Stimulated activated CD8-positive, alpha-beta memory T cell treated with anti-CD3 and anti-CD28 coated beads, Interleukin-12 subunit alpha, Interleukin-12 subunit beta, amount 100 ng/mL, for 24 hours (primary cell): Measurements from ENCODE around the gene ACOT7.

ENCODE experiments used
- DNase-seq: peaks from one replicate; pipeline ENCODE4 v3.0.0-alpha.2; 2020; ENCODE audit errors: extremely low read depth

Gene ACOT7

GRCh38 chr1:6285336-6285735 is 108.2 kb downstream of the ACOT7 start:
- no peak for DNase-seq

DNA sequence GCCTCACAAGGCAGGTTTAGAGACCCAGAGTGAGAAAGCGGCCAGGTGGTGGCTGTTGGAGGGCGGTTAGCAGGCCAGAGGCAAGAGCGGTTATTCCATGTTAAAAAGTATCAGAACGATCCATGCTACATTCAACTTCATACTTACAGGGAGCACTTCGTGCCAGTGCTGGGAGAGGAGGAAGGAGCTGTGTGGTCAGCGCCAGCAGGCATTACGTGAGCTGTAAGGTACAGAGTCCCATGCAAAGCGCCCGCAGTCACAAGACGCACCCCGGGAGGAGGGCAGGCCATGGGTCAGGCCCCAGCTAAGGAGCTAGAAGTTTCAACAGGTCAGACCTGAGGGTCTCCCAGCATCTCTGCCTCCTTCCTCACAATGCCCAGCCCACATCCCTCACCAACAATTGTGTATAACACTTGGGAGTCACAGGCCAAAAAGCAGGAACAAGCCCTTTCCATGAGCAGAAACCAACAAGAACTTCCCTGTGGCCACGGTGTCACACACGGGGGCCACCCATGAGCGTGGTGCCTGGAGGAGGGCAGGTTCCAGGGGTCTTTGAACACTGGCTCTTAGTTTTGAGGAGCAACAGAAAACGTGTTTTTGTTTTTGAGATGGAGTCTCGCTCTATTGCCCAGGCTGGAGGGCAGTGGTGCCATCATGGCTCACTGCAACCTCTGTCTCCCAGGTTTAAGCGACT is 110.8 kb downstream of the ACOT7 start:
- no peak for DNase-seq

DNA sequence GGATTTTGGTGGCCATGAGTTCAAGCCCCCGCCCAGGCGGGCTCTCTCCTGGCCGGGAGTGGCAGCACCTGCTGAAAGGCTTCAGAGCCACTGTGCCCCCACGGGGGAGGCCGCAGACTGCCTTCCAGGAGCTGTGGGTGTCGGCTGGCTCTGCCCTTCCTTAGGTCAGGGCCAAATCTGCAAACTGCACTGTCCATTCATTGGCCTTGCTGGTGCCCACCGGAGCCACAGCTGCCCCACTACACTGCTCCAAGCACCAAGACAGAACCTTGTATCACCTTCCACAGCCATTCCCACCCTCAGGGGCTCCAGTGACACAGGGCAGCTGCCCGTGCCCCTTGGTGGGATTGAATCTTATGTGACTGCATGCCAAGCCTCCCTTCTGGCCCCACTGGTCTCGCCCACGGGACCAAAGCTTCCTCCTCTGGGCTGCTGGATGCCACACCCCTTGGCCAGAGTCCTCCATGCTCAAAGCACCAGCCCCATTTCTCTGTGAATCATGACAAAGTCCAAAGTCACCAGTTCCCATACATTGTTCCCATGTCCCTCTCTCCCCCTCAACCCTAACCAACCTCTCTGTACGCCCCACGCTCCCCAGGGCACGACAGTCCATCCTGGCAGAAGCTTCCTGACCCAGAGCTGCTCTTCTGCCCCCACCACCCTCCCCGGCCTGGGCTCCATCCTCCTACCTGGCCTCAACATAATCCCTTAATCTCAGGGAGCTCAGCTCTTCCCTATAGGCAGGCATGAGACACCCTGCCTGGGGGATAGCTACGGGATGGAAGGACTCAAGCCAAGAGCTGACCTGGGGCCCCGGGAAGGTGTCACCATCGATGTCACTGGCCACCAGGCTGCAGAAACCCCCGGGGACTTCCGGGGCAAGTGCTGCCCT is 111.8 kb downstream of the ACOT7 start:
- DNase-seq, result no peak

- DNase-seq, result no peak
Measured at GRCh38 chr1:6280761-6281451, 112.7 kb downstream of the ACOT7 start.

DNA sequence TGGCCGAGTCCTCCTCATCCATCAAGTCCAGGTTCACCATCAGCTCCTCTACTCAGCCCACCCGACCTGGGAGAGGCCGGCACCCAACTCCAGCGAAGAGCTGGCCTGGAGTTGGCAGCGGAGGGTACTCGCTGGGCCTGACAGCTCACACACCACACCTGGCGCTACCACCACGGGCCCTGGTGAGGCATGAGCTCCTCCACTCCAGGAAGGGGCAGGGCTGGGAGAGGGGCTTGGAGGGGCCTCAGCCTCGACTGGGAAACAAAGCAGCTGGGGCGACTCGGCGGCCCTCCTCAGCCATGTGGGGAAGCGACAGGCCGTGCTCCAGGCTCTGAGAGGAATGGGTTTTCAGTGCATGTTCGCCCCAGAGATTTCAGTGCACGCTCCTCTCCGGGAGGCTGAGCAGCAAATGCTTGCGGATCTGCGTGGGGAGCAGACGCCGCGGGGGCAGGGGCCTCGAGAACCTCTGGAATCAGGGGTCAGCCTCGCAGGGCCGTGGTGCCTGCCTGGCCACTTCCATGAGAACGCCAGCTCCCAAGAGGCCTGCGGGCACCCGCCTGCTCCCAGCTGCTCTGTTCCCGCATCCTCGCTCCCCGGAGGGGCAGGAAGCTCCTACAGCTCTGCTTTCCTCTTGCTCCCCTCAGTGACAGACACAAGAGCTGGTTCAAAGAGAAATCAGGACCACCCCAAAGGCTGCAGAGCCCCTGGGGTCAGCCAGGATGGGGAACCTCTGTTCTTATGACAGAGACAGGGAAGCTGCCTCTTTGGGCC is 113.8 kb downstream of the ACOT7 start:
- DNase-seq, result no peak

DNA sequence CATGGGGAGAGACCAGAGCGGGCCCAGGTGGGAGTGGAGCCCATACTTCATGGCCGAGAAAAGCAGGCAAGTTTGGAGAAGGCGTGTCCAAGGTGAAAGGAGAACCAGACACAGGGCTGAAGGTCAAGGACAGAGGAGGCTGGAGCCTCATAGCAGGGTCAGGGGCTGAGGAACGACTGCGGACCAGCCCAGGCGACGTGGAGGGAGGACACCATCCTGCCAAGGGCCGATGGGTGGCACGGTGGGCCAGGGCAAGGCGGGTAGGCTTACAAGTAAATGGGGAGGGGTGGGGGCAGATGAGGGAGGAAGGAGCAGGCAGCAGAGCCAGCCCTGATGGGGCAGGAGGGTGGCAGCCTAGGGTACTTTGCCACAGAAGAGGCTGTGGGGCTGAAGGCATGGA is 114.5 kb downstream of the ACOT7 start:
- no peak for DNase-seq

- DNase-seq, result no peak
Measured at GRCh38 chr1:6278263-6278662, 115.3 kb downstream of the ACOT7 start.

DNA sequence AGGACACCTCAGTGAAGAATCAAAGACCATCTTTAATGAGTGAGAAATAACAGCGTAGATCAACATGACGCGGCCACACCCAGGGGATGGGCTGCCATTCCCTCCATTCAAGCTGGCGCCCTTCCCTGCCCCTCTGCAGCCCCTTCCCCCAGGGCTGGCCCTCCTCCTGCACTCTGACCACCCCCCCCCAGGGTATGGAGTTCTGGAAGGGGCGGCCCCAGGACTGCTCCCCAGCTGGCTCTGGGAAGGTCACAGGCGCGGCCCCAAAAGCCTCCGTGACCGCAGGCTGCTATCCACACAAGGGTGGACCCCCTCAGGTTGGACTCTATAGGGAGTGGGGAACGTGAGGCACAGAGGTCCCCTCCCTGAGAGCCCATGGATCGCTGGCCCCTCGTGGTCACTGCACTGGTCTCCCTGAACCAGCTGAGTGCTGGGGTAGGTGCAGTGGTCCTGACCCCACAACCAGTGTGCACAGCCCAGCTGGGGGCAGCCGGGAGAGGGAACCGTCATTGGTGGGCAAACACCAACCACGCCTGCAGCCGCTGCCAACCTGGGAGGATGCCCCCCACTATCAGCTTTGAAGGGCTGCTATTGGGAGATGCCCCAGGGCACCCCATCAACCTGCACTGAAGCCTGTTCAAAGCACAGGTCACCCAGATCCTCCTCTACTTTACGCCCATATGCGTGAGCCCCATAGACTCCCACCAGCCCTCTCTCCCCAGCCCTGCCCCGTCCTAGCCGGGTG is 116.6 kb downstream of the ACOT7 start:
- DNase-seq, result no peak

DNA sequence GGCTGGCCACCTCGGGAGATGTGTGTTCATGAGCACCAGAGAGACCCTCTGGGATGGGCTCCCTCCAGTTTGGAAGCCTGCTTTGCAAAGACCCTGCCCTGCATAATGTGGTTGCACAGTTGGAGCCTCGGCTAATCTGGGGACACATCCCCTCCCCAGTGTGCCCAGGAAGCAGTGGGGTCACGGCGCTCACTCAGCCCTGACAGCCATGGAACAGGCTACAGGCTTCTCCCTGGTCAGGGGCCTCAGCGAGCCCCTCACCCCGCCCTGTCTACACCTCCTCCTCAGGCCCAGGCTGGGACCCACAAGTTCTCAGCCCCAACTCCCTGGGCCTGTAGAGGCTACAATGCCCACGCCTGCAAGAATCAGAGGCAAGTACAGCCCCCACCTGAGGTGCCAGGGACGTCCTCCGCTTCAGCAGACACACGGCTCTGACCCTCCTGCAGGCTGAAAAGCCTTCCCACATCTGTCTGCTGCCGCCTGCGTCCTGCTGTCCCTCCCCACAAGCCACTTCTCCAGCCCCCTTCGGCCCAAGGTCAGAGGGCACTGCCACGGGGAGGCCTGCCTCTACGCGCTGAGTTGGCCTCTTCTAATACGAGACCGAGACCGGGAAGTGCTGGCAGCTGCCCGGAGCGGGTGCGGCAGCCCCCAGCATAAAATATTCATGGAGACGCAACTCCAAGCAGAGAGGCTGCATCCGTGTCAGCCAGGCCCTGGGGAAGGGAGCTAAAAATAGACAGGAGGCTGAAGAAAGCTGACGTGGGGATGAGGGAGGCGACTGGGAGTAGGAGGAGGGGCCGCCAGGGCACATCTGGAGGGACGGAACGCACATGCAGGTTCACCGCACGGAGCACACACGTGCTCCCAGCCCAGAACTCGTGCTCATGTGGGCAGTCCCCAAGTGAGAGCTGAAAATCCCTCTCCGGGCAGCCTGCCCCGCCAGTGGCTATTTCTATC is 117.5 kb downstream of the ACOT7 start:
- no peak for DNase-seq

GRCh38 chr1:6274622-6275139 is 118.9 kb downstream of the ACOT7 start:
- no peak for DNase-seq

- DNase-seq, result no peak
Measured at GRCh38 chr1:6274102-6274501, 119.5 kb downstream of the ACOT7 start.

- no peak for DNase-seq
Measured at GRCh38 chr1:6273380-6273891, 120.1 kb downstream of the ACOT7 start.

DNA sequence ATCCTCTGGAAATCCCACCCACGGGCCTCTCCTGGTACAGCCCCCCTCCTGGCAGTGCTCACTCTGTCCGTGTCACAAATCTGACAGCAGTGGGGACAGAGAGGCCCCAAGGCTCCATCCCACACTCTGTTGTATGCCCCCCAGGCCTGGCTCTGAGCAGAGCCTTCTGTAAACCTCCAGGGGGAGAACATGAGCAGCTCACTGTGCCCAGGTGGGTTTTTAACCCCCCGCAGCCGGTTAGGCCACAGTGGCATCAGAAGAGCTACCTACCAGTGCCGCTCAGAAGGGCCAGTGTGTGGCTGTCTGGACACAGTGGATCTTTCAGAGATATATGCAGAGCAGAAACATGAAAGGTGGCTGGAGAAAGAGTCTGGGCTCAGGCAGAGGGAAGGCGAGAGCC is 120.7 kb downstream of the ACOT7 start:
- no peak for DNase-seq

GRCh38 chr1:6272452-6272851 is 121.1 kb downstream of the ACOT7 start:
- no peak for DNase-seq

DNA sequence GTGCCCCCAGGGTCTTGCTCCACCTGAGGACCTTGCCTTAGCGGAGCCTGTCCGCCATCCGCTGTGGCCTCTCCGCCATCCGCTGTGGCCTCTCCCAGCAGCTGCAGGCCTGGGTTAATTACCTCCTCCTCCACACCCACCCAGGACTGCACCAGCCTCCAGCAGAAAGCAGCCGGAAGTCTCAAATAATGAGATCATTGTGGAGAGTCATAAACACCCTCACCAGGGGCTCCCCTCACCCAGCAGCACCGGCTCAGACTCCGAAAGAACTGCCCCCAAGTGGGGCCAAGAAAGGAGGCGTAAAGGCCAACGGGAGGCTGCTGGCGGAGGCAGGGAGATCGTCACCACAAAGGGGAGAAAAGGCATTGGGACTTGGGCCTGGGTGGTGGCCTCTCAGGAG is 122.0 kb downstream of the ACOT7 start:
- no peak for DNase-seq

GRCh38 chr1:6271006-6271405 is 122.6 kb downstream of the ACOT7 start:
- no peak for DNase-seq

DNA sequence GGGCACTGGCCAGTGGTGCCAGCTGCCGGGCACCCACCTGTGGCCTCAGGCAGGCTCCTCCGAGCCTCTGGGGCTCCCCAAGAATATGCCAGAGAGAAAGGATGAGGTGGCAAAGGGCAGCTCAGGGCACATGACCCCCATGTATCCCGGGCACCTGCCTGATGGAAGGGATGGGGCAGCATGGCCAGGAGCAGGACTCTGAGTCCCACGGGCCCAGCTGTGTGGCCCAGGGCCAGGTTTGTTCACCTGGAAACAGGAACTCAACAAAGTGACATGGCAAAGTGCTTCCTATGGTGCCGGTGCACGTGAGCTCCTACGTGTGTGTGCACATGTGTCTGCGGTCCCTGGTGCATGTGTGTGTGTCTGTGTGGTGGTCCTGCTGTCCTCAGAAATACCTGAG is 123.2 kb downstream of the ACOT7 start:
- no peak for DNase-seq

DNA sequence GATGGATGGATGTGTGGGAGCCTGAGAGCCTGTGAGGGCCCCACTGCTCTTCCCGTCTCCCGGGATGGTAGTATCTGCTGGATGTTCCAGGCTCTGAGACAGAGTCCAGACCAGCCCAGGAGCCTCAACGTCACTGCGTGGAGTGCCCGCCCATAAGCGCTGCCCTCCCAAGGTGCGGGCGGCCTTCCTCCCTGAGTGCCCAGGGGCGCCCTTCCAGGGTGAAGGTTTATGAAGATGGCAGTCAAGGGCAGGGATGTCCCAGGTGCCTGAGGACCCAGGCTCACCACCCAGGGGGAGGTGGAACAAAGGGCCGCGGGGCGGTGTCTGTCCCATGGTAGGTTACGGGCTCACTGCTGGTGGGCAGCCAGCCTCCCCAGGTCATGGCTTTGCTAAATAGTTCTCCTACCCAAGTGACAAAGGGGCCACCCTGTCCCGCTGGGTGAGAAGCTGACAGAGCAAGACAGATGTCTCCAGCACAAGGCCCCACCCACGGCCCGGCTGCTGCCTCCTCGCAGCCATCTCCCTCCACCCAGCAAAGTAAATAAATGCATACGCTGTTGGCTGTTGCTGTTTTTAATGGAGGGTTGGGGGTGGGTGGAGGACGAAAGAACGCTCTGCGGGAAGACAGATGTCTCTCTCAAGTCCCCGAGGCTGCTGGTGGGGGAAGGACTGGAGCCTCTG is 123.7 kb downstream of the ACOT7 start:
- DNase-seq, result no peak

DNA sequence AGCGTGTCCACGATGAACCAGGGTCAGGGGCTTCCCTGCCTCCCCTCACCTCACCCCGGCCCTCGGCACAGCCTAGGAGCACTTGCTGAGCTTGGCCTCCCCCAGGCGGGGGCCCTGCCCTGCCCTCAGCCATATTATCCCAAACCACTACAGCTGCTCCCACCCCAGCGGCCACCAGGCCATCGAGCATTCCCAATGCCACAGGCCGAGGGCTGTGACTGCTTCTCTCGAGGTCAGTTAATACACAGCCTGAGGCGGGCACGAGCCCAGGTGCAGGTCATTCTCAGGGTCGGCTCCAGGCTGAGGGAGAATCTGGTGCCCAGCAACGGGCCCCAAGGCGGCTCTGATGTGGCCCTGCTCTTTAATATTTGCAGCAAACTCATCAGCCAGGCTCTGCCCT is 124.3 kb downstream of the ACOT7 start:
- DNase-seq, result no peak
